Daoy (cell line): ENCODE data around the gene CMTR1. TPM values are rescaled to one million over a fixed set of nuclear protein-coding genes. Genes with fewer than 3 reads are reported as not detected.

ENCODE experiments used
- DNase-seq: peaks from one replicate; pipeline ENCODE4 v3.0.0-alpha.2; 2015; ENCODE audit warnings: low read depth
- total RNA-seq: library from RNA; depleted of rRNA; stranded (reverse); fragments of >200 nt; shearing (Covaris generic); gene quantifications from 2 replicates; pipeline ENCODE4 v1.2.3, GENCODE V29; 2014

The CMTR1 gene
- total RNA-seq, 1 experiment from 2014 or later, result 38.2 TPM

DNA sequence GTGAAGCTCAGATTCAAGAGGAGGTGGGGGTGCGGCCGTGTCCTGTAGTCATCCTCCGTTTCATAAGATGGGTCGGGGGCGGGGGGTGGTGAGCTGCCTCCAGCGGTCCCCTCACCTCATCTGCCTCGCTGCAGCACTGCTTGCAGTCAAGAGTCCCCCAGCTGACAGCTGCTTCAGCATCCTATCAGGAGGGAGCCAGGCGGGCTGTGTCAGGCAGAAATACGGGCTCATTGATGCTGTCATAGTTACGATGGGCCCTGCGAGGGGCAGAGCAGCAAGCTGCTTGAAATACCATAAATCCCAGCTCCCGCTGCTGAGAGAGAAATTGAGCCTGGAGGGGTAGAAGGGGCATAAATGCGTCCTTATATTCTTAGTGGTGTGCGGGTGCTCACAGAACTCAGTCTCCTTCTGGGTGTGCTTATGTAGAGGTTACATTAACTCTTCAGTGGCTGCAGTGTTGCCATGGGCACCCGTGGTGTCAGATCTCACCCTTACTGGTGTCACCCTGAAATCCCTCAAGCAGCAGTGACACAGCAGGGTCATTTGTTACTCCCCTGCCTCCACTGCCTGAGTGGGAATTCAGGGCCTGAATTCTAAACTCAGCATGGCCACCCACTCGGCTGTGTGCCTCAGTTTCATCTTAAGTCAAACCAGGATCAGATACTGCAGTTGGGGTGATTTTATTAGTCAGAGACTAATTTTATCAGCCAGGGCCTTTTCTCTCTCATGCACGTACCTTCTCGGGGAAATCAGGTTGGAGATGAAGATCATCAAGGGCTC, 44.8 kb downstream of the CMTR1 start:
- no peak for DNase-seq

- DNase-seq, result no peak
These were observed 45.8 kb downstream of the CMTR1 start for GRCh38 chr6:37478827-37479226.

GRCh38 chr6:37479266-37479854, 46.3 kb downstream of the CMTR1 start:
- DNase-seq, result no peak

GRCh38 chr6:37480118-37480736, 47.2 kb downstream of the CMTR1 start:
- DNase-seq, result no peak

- DNase-seq, result no peak
These were observed 48.0 kb downstream of the CMTR1 start for GRCh38 chr6:37480951-37481534.

- DNase-seq, result no peak
These were observed 48.9 kb downstream of the CMTR1 start for GRCh38 chr6:37481711-37482605.

DNA sequence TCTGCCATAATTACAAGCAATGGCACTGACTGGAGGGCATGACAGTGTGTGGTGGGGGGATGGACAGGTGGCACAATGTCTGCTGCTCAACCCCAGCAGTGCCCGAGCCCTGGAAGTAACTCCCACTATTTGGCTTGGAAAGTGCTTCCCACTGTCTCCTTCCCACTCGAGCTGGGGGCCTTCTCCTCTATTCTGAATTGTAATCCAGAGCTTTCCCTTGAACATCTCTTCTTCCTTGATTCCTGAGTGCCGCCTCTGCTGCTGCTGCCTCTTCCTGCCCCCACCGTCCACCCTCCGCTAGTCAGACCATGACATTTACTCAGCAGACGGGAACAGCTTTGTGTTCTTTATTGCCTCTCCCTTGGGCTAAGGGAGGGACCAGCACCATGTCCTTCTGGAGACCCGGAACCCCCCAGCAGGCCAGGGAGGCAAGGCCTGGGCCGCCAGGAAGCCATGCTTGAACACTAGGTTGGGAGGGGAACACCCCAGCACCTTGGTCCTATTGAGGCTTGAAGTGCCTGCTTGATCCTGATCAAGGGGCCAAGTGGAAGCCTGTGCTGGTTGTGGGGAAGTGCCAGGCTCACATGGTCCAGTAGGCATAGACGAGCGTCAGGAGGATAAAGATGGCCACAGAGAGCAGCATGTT, 49.7 kb downstream of the CMTR1 start:
- DNase-seq, result no peak

DNA sequence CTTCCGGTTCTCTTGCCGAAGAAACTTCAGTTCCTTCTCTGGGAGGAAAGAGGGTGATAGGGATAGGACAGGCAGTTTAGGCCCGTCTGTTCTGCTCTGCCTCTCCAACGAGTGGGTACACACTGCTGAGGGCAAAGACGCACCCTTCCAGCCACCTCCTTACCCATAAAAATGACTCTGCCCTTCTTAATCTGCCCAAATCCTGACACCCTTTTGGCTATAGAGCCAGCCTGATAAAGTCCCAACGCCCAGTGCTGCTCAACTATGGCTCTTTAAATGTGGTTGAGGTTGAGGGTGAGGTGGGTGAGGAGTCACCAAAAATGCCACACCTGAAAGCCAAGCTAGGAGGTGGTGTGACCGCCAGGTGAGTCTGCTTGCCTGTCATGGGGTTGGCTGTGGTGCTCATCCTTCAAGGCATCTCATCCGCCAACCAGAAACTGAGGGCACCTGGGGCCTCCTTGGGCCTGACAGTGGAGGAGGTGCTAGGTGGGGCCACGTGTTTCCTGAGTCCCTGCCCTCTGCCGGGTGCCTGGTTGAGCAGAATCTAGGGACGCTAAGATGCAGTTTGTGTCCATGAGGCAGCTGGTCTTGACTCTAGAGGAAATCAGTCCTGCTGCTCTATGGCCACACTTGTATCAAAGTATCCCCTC, 50.4 kb downstream of the CMTR1 start:
- DNase-seq, result no peak

DNA sequence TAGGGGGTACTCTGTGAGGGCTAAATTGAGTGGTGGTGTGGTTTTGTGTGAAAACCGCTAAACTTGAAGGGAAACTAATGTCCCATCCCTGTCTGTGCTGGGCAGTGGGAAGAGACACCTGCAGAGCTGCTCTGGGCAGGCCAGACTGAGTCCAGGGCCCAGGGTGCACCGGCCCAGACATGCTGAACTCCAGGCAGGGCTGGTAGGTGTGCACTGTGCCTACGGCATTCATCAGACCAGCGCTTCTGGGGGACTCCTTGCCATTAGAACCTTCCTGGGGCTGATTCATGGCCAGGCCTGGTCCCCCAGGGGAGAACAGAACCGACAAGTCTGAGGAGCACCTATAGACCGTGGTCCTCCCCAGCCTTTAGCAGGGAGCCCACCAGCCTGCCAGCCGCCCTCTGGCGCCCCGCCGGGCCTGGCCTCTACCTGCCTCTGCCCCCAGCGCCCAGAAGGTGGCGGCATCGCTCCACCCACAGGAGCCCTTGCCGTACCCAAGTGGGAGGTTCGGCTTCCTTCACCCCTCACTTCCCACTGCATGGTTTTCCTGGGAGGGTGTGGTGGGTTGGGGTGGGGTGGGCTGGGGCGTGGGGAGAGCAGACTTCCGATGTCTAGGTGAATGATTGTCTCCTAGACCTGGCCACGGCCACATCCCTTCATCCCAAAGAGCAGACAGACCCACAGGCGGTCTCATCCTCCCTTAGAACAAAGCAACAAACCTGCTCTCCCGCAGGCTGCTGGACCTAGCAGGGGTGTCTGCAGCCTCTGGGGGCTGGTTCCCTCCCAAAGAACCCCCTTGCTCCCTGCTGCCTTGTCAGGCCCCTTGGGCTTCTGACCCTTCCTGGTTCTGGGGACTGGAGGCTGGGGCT, 51.1 kb downstream of the CMTR1 start:
- DNase-seq, result peak; percentile 86

- no peak for DNase-seq
These were observed 51.8 kb downstream of the CMTR1 start for GRCh38 chr6:37484786-37485170.

DNA sequence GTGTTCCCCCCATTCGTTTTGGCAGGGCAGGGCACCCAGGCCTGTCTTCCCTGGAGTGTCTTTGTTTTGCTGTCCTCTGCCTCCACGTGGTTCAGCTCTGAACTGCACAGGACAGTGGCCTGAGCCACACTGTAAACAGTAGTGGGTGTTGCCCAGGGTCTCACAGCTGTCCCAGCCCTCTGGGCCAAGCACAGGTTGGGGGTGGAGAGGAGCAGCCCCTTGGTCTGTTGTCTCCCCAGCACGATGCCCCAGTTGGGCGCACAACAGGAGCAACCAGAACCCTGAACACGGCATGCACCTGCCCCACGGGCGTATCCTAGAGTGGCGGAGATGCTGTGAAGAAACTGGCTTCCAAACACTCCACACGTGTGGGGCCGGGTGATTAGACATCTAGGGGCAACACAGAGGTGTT, 52.3 kb downstream of the CMTR1 start:
- DNase-seq, result peak; percentile 36

DNA sequence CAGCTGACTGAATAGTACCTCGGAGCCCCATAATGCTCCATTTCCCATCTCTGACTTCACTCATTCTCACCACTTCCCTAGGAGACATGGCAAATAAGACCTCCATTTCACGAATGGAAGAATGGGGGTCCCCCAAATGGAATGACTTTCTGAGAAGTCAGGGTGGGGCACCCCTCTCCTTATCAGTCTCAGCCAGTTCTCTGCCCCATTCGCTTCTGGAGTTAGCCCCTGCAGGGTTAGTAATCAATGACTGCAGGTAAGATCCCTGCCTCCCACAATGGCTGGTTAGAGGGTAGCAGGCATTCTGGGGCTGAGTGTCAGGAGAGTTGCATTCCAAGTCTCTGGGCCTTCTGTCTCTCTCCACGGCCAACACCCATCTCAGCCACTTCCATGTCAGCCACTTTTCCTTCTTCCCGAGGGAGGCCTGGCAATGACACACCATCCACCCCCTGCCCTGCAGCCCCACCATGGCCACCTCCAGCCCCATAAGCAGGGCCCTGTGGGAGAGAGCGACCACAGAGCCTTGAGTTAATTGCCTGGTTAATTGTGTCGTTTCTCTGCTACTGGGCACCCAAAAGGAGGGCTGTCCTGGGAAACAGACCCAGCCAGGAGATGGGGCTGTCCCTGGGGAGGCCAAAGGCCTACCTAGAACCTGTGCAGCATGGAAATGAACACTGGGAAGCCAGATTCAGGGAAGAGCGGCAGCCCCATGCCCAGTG, 53.3 kb downstream of the CMTR1 start:
- DNase-seq, result no peak

DNA sequence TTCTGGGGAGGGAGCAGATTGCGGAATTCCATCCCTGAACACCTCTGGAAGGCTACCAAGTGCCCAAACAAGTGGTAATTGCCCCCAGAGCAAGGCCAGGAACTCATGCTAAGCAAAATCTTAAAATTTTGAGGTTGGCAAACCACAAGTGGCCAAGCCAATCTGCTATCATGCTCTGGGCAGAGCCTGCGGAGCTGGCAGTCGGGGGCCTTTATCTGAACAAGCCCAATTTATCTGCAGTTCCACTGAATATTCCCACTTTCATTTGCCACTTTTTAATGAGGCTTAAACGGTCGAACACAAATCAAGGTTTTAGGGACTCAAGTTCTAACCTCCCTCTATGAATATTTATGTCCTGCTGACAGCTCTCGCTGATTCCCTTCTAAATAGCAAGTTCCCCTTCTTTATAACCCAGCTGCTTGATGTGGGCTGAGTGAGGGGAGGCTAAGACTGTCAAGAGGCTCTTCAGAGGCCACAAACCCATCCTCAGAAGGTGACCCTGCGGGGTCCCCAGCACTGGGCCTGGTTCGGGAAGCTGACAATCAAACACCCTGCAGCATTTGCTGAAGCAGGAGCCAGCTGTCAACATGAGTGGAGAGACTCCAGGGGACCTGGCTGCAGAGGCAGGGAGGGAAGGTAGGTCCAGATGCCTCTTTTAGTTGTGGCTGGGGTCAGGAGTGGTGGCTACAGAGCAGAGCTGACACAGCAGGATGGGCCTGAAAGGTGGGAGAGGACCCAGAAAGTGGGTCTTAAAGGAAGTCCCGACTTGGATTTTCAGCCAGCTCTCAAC, 54.8 kb downstream of the CMTR1 start:
- DNase-seq, result no peak

DNA sequence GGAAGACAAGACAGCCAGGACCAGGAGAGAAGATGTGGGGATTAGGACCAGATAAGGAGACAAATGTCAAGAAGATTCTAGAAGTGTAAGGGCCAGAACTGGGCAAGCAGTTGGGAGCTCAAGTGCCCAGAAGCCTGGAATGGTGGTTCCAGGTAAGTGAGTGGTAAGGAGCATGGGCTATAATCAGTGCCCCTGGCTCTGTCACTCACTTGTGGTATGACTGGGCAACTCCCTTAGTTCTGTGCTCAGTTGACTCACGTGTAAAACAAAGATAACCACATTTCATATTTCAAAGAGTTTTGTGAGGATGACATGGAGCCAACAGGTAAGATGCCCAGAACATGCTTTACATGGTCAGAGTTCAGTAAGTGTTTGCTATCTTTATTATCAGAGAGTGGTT, 55.5 kb downstream of the CMTR1 start:
- DNase-seq, result no peak

DNA sequence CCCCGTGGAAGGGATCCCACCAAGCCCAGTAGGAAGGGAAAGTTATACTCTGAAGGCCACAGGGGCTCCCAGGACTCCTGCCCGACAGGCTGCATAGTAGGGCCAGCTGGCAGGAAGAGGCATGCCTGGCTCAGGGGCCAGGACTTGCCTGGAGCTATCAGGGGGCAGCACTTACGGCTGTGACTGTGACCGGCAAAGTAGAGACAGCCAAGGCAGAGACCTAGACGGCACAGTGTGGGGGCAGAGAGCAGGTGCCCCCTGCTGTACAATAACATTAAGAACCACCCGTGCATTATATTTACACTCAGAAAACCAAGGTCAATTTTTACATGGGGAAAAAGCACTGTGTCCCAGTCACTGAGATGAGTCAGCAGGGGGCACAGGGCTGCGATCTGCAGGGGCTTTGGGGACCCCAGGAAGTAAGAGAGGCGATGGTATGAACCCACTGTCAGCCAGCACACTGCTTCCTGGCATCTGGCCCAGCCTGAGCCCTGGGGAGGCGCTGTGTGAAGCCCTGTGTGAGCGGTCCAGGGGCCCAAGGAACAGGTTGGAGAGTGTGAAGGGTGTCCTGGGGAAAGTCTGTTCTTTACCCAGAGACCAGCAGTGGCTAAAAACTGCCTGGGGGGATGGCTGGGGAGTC, 56.8 kb downstream of the CMTR1 start:
- peak; percentile 58 for DNase-seq

- DNase-seq, result no peak
These were observed 57.6 kb downstream of the CMTR1 start for GRCh38 chr6:37490536-37491170.

GRCh38 chr6:37491171-37491829, 58.3 kb downstream of the CMTR1 start:
- DNase-seq, result no peak
